HuH-7 (cell line): Measurements from ENCODE around the gene PDP2.
"Not testable (repeated sequence)": the region's sequence is repeated elsewhere in the genome, so short reads cannot be mapped to it uniquely, and the experiment has no call there.

Experiments used
- DNase-seq: peaks from one replicate; pipeline ENCODE4 v3.0.0; 2011; ENCODE audit warnings: low spot score

The PDP2 gene

DNA sequence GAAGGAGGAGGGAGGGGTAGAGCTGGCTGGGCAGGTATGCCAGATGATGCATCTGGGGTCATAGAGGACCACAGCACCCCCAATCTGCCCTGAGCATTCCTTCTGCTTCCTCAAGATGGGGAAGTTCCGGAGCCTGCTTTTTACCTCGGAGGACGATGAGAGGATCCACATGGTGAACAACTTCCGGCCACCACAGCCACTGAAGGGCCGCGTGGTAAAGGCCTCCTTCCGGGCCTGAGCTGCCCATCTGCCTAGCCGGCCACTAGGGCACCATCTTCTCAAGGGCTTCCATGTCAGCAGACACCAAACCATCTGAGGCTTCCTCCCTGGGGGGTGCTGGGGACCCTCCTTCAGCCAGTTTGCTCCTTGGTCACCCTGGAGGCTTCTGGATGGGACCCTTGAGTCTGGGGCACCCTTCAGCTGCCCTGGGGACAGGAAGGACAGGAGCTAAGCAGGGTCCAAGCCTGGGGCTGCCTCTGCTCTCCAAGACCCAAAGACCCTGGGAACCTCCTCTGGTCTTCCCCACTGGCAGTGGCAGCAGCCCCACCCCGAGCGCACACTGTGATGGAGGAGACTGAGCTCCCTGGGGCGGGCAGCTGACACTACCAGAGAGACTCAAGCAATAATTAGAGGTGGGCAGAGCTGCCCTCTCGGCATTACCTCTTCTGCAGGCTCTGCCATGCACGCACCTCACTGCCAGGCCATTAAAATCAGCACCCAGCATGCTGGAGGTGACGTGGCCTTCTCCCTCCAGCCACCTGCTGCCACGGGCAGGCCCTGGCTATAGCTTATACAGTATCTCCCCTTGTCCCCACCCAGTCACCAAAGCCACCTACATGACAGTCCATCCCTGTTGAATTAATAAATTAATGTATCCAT lies 26.8 kb upstream of the PDP2 start:
- DNase-seq: no peak

- no peak for DNase-seq
Measured at GRCh38 chr16:66856184-66856730, 24.1 kb upstream of the PDP2 start.

GRCh38 chr16:66856801-66857200 lies 23.5 kb upstream of the PDP2 start:
- no peak for DNase-seq

- DNase-seq: no peak
Measured at GRCh38 chr16:66857437-66857836, 22.9 kb upstream of the PDP2 start.

- no peak for DNase-seq
Measured at GRCh38 chr16:66858740-66859396, 21.4 kb upstream of the PDP2 start.

GRCh38 chr16:66859397-66860068 lies 20.8 kb upstream of the PDP2 start:
- DNase-seq: no peak

GRCh38 chr16:66862023-66862520 lies 18.2 kb upstream of the PDP2 start:
- no peak for DNase-seq

GRCh38 chr16:66863707-66864106 lies 16.6 kb upstream of the PDP2 start:
- no peak for DNase-seq

DNA sequence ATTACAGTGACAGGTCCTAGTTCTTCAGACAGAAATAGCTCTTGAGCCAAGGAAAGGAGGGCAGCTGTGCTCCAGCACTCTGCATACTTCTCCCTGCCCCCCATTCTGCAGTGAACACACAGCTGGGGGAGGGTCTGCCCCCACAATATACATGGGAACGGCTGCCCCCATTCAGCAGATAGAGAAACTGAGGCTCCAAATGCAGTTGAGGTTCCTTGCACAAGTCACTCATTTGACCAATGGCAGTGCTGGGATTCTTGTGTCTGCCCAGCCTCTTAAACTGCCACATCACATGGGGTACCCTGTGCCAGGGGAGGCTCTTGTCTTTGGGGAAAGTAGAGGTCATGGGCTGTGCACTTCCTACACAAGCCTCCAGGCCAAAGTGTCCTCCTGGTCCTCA lies 10.9 kb upstream of the PDP2 start:
- DNase-seq: no peak

DNA sequence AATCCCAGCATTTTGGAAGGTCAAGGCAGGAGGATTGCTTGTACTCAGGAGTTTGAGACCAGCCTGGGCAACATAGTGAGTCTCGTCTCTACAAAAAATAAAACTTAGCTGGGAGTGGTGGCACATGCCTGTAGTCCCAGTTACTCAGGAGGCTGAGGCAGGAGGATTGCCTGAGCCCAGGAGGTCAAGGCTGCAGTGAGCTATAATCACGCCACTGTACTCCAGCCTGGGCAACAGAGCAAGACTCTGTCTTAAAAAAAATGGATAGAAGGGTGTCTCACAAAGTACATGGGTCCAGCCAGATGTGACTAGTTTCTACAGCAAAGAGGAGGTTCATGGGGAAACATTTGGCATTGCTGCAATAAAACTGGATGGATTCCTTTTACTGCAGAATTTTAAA lies 9.0 kb upstream of the PDP2 start:
- DNase-seq: not testable (repeated sequence)

GRCh38 chr16:66871840-66872239 lies 8.5 kb upstream of the PDP2 start:
- DNase-seq: no peak

- DNase-seq: no peak
Measured at GRCh38 chr16:66872559-66872942, 7.8 kb upstream of the PDP2 start.

- DNase-seq: peak; percentile 80
Measured at GRCh38 chr16:66872943-66873684, 7.2 kb upstream of the PDP2 start.

GRCh38 chr16:66873685-66874055 lies 6.6 kb upstream of the PDP2 start:
- no peak for DNase-seq

- no peak for DNase-seq
Measured at GRCh38 chr16:66874079-66874775, 6.1 kb upstream of the PDP2 start.

- no peak for DNase-seq
Measured at GRCh38 chr16:66878067-66878466, 2.2 kb upstream of the PDP2 start.

- no peak for DNase-seq
Measured at GRCh38 chr16:66881014-66881417, 701 bp downstream of the PDP2 start.

GRCh38 chr16:66881560-66881959 lies 1.2 kb downstream of the PDP2 start:
- DNase-seq: no peak

DNA sequence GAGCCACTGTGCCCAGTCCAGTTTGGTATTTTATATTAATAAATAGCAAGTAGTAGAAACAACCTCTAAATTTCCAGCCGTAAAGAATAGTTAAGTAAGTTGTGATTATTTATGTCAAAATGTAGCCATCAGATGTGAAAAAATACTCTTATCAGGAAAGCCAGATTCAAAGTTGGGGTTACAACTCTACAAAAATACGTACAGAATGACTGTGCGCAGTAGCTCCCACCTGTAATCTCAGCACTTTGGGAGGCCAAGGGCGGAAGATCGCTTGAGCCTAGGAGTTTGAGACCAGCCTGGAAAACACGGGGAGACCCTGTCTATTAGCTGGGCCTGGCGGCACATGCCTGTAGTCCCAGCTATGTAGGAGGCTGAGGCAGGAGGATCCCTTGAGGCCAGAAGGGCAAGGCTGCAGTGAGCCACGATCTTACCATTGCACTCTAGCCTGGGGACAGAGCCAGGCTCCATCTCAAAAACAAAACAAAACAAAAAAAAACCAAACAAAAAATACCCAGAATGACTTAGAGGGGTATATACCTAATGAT lies 1.7 kb downstream of the PDP2 start:
- no peak for DNase-seq

GRCh38 chr16:66882702-66883101 lies 2.4 kb downstream of the PDP2 start:
- no peak for DNase-seq

DNA sequence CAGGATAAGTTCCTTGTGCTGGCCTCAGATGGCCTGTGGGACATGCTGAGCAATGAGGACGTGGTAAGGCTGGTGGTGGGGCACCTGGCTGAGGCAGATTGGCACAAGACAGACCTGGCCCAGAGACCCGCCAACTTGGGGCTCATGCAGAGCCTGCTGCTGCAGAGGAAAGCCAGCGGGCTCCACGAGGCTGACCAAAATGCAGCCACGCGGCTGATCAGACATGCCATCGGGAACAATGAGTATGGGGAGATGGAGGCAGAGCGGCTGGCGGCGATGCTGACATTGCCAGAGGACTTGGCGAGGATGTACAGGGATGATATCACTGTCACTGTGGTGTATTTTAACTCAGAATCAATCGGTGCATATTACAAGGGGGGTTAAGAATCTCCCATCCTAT lies 5.2 kb downstream of the PDP2 start:
- DNase-seq: no peak
